ENCODE measurements around the gene ZSWIM7.

The ZSWIM7 gene

GRCh38 chr17:16025202-16025601, 25.7 kb upstream of the ZSWIM7 start:
- Histone ChIP-seq H3K36me3 (ENCODE audit: insufficient read depth, low read length) (peaks cover 54% of the 10 kb centered on the region), H3K27ac (ENCODE audit: low read depth, low read length) (no peak overlapping the region), H3K4me1 (ENCODE audit: insufficient read depth, low read length) (peaks cover 7% of the 10 kb centered on the region), H3K4me3 (ENCODE audit: low read depth in 1 of 2, low read length in 2 of 2) (no peak overlapping the region), H3K9me3 (ENCODE audit: low read length) (no peaks in the 10 kb centered on the region), H3K9ac (ENCODE audit: low read length) (no peak overlapping the region), H3K27me3 (ENCODE audit: control insufficient read depth in 1 of 2, insufficient read depth in 2 of 2, low read length in 2 of 2) (no peaks in the 10 kb centered on the region)

- peaks cover 15% of the 10 kb centered on the region for H3K4me1 ChIP-seq (ENCODE audit: insufficient read depth, low read length)
- H3K36me3 ChIP-seq (ENCODE audit: insufficient read depth, low read length): peaks cover 45% of the 10 kb centered on the region
- H3K4me3 ChIP-seq (ENCODE audit: low read depth in 1 of 2, low read length in 2 of 2): no peak overlapping the region
These were observed 24.4 kb upstream of the ZSWIM7 start for GRCh38 chr17:16023881-16024280.

GRCh38 chr17:16019347-16019746, 19.8 kb upstream of the ZSWIM7 start:
- no peak overlapping the region for H3K9ac ChIP-seq (ENCODE audit: low read length)
- no peak overlapping the region for H3K4me3 ChIP-seq (ENCODE audit: low read depth in 1 of 2, low read length in 2 of 2)
- H3K4me1 ChIP-seq (ENCODE audit: insufficient read depth, low read length): peaks cover 15% of the 10 kb centered on the region
- no peaks in the 10 kb centered on the region for H3K9me3 ChIP-seq (ENCODE audit: low read length)
- no peaks in the 10 kb centered on the region for H3K27me3 ChIP-seq (ENCODE audit: control insufficient read depth in 1 of 2, insufficient read depth in 2 of 2, low read length in 2 of 2)
- H3K27ac ChIP-seq (ENCODE audit: low read depth, low read length): no peak overlapping the region
- H3K36me3 ChIP-seq (ENCODE audit: insufficient read depth, low read length): peaks cover 25% of the 10 kb centered on the region

More at GRCh38 chr17:16023881-16024280, 24.4 kb upstream of the ZSWIM7 start:
- Histone ChIP-seq H3K9me3 (ENCODE audit: low read length) (no peaks in the 10 kb centered on the region), H3K27me3 (ENCODE audit: control insufficient read depth in 1 of 2, insufficient read depth in 2 of 2, low read length in 2 of 2) (no peaks in the 10 kb centered on the region), H3K9ac (ENCODE audit: low read length) (no peak overlapping the region), H3K27ac (ENCODE audit: low read depth, low read length) (no peak overlapping the region)

GRCh38 chr17:16013943-16014407, 14.5 kb upstream of the ZSWIM7 start:
- no peaks in the 10 kb centered on the region for H3K27me3 ChIP-seq (ENCODE audit: control insufficient read depth in 1 of 2, insufficient read depth in 2 of 2, low read length in 2 of 2)
- H3K27ac ChIP-seq (ENCODE audit: low read depth, low read length): no peak overlapping the region
- H3K4me3 ChIP-seq (ENCODE audit: low read depth in 1 of 2, low read length in 2 of 2): no peak overlapping the region
- H3K36me3 ChIP-seq (ENCODE audit: insufficient read depth, low read length): peaks cover 34% of the 10 kb centered on the region
- no peaks in the 10 kb centered on the region for H3K4me1 ChIP-seq (ENCODE audit: insufficient read depth, low read length)
- no peak overlapping the region for H3K9ac ChIP-seq (ENCODE audit: low read length)
- H3K9me3 ChIP-seq (ENCODE audit: low read length): no peaks in the 10 kb centered on the region

GRCh38 chr17:16007439-16007838, 7.9 kb upstream of the ZSWIM7 start:
- Histone ChIP-seq H3K9ac (ENCODE audit: low read length) (no peak overlapping the region), H3K9me3 (ENCODE audit: low read length) (no peaks in the 10 kb centered on the region), H3K27me3 (ENCODE audit: control insufficient read depth in 1 of 2, insufficient read depth in 2 of 2, low read length in 2 of 2) (no peaks in the 10 kb centered on the region), H3K4me3 (ENCODE audit: low read depth in 1 of 2, low read length in 2 of 2) (no peak overlapping the region), H3K27ac (ENCODE audit: low read depth, low read length) (no peak overlapping the region), H3K4me1 (ENCODE audit: insufficient read depth, low read length) (no peaks in the 10 kb centered on the region), H3K36me3 (ENCODE audit: insufficient read depth, low read length) (peaks cover 63% of the 10 kb centered on the region)

- peaks cover 9% of the 10 kb centered on the region for H3K4me1 ChIP-seq (ENCODE audit: insufficient read depth, low read length)
- H3K27ac ChIP-seq (ENCODE audit: low read depth, low read length): no peak overlapping the region
- no peaks in the 10 kb centered on the region for H3K27me3 ChIP-seq (ENCODE audit: control insufficient read depth in 1 of 2, insufficient read depth in 2 of 2, low read length in 2 of 2)
- no peak overlapping the region for H3K9ac ChIP-seq (ENCODE audit: low read length)
- no peak overlapping the region for H3K4me3 ChIP-seq (ENCODE audit: low read depth in 1 of 2, low read length in 2 of 2)
- peaks cover 72% of the 10 kb centered on the region for H3K36me3 ChIP-seq (ENCODE audit: insufficient read depth, low read length)
- no peaks in the 10 kb centered on the region for H3K9me3 ChIP-seq (ENCODE audit: low read length)
These were observed 6.1 kb upstream of the ZSWIM7 start for GRCh38 chr17:16005636-16006035.

- Histone ChIP-seq H3K4me1 (ENCODE audit: insufficient read depth, low read length) (peaks cover 14% of the 10 kb centered on the region), H3K27ac (ENCODE audit: low read depth, low read length) (no peak overlapping the region), H3K27me3 (ENCODE audit: control insufficient read depth in 1 of 2, insufficient read depth in 2 of 2, low read length in 2 of 2) (no peaks in the 10 kb centered on the region), H3K9ac (ENCODE audit: low read length) (no peak overlapping the region), H3K9me3 (ENCODE audit: low read length) (no peaks in the 10 kb centered on the region), H3K4me3 (ENCODE audit: low read depth in 1 of 2, low read length in 2 of 2) (no peak overlapping the region), H3K36me3 (ENCODE audit: insufficient read depth, low read length) (peaks cover 69% of the 10 kb centered on the region)
These were observed 4.3 kb upstream of the ZSWIM7 start for GRCh38 chr17:16003841-16004240.

- Histone ChIP-seq H3K4me3 (ENCODE audit: low read depth in 1 of 2, low read length in 2 of 2) (no peak overlapping the region), H3K9ac (ENCODE audit: low read length) (no peak overlapping the region), H3K4me1 (ENCODE audit: insufficient read depth, low read length) (peaks cover 21% of the 10 kb centered on the region), H3K36me3 (ENCODE audit: insufficient read depth, low read length) (peaks cover 60% of the 10 kb centered on the region), H3K27ac (ENCODE audit: low read depth, low read length) (no peak overlapping the region), H3K27me3 (ENCODE audit: control insufficient read depth in 1 of 2, insufficient read depth in 2 of 2, low read length in 2 of 2) (no peaks in the 10 kb centered on the region), H3K9me3 (ENCODE audit: low read length) (no peaks in the 10 kb centered on the region)
These were observed 3.3 kb upstream of the ZSWIM7 start for GRCh38 chr17:16002708-16003260.

GRCh38 chr17:16001226-16001897, 1.9 kb upstream of the ZSWIM7 start:
- H3K27me3 ChIP-seq (ENCODE audit: control insufficient read depth in 1 of 2, insufficient read depth in 2 of 2, low read length in 2 of 2): no peaks in the 10 kb centered on the region
- H3K27ac ChIP-seq (ENCODE audit: low read depth, low read length): no peak overlapping the region
- H3K36me3 ChIP-seq (ENCODE audit: insufficient read depth, low read length): peaks cover 51% of the 10 kb centered on the region
- H3K9me3 ChIP-seq (ENCODE audit: low read length): no peaks in the 10 kb centered on the region
- H3K4me3 ChIP-seq (ENCODE audit: low read depth in 1 of 2, low read length in 2 of 2): peak overlapping the region in 1 of 2 donors; percentile 89
- H3K4me1 ChIP-seq (ENCODE audit: insufficient read depth, low read length): peaks cover 21% of the 10 kb centered on the region
- no peak overlapping the region for H3K9ac ChIP-seq (ENCODE audit: low read length)

GRCh38 chr17:15999974-16000827, 697 bp upstream of the ZSWIM7 start:
- Histone ChIP-seq H3K9ac (ENCODE audit: low read length) (peak overlapping the region; percentile 75), H3K9me3 (ENCODE audit: low read length) (no peaks in the 10 kb centered on the region), H3K4me3 (ENCODE audit: low read depth in 1 of 2, low read length in 2 of 2) (peak overlapping the region; percentile 80 to 89), H3K4me1 (ENCODE audit: insufficient read depth, low read length) (peaks cover 21% of the 10 kb centered on the region), H3K36me3 (ENCODE audit: insufficient read depth, low read length) (peaks cover 43% of the 10 kb centered on the region), H3K27ac (ENCODE audit: low read depth, low read length) (peak overlapping the region; percentile 93), H3K27me3 (ENCODE audit: control insufficient read depth in 1 of 2, insufficient read depth in 2 of 2, low read length in 2 of 2) (no peaks in the 10 kb centered on the region)

GRCh38 chr17:15998031-15998562, 1.4 kb downstream of the ZSWIM7 start:
- Histone ChIP-seq H3K36me3 (ENCODE audit: insufficient read depth, low read length) (peaks cover 32% of the 10 kb centered on the region), H3K9me3 (ENCODE audit: low read length) (no peaks in the 10 kb centered on the region), H3K9ac (ENCODE audit: low read length) (no peak overlapping the region), H3K27me3 (ENCODE audit: control insufficient read depth in 1 of 2, insufficient read depth in 2 of 2, low read length in 2 of 2) (no peaks in the 10 kb centered on the region), H3K4me3 (ENCODE audit: low read depth in 1 of 2, low read length in 2 of 2) (peak overlapping the region in 1 of 2 donors; percentile 89), H3K27ac (ENCODE audit: low read depth, low read length) (no peak overlapping the region), H3K4me1 (ENCODE audit: insufficient read depth, low read length) (peaks cover 21% of the 10 kb centered on the region)
